ENCODE results near the gene F2RL1.

DNA sequence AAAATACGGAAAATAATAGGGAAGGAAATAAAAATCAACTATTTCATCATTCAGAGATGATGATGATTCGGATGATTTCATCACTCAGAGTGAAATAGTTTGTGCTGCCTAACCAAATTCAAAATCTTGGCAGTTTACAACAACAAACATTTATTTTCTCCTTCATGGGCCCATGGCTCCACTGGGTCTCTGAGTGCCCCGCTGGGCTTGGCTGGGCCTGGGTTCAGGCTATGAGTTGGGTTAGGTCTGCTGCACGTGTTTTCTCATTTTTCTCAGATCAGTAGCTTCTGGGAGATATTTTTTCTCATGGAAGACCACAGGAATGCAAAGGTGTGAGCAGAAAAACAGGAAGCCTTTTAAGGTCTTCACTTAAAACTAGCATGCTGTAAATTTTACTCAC, 24.0 kb upstream of the F2RL1 start:
- no peak for TF ChIP-seq ZBTB6 (tag by site-specific recombination; IDR thresholded peaks at IDR 0.05)
- no peak for TF ChIP-seq ZSCAN30 (tag by site-specific recombination; IDR thresholded peaks at IDR 0.05)
- TF ChIP-seq CTCF (tag by site-specific recombination; IDR thresholded peaks at IDR 0.05), result no peak
